Stimulated activated CD8-positive, alpha-beta memory T cell treated with anti-CD3 and anti-CD28 coated beads, Interleukin-15, amount 100 ng/mL, for 48 hours (primary cell): ENCODE measurements around the gene CACNB4.

ENCODE experiments used
- DNase-seq, 2 donors: peaks; one replicate each; pipeline ENCODE4 v3.0.0-alpha.2; 2020; ENCODE audit warnings: low read depth in 2 of 2

Gene CACNB4

GRCh38 chr2:151786483-151786882, 312.4 kb downstream of the CACNB4 start:
- DNase-seq: no peak

- DNase-seq: no peak
These were observed 312.8 kb downstream of the CACNB4 start for GRCh38 chr2:151786077-151786476.

- DNase-seq: no peak
These were observed 315.7 kb downstream of the CACNB4 start for GRCh38 chr2:151783133-151783520.
